GM21786 (cell line): ENCODE results near the gene EPB41L1.

Source experiments
- ATAC-seq: cut with Tn5 transposase; IDR thresholded peaks from one replicate; pipeline ENCODE4 v1.9.1; 2021; ENCODE audit not compliant: unreplicated experiment

EPB41L1 gene

DNA sequence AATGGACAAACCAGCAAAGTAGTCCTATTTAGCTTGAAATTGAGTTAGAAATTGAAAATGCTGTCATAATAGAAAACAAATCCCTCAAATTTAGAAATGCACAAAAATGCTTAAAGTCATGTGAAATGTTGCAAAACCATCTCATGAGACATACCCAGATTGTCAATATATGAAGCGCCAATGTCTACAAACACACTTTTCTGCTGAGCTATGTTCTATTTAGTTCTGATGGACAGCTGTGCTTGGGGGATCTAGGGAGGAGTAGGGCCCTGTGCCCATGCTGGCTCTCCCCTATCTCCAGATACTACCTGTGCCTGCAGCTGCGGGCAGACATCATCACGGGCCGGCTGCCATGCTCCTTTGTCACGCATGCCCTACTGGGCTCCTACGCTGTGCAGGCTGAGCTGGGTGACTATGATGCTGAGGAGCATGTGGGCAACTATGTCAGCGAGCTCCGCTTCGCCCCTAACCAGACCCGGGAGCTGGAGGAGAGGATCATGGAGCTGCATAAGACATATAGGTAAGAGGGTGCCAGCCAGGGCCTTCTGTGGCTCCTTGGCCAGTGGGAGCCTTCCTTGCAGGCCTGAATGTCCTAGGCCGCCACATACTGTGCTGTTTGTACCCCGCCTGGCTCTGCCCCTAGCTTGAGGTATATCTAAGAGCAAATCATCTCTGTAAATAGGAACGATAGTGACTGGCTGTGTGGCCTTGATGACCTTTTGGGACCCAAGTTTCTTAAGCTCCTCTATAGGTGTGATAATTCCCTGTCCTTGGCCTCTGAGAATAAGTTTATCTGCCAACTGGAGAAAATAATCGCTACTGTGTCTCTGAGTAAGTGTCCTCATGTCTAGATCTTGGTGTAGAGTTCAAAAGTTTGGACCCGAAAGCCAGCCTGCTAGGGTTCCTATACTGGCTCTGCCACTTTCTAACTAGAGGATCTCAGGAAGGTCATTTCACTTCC lies 30.6 kb downstream of the EPB41L1 start:
- no peak for ATAC-seq

DNA sequence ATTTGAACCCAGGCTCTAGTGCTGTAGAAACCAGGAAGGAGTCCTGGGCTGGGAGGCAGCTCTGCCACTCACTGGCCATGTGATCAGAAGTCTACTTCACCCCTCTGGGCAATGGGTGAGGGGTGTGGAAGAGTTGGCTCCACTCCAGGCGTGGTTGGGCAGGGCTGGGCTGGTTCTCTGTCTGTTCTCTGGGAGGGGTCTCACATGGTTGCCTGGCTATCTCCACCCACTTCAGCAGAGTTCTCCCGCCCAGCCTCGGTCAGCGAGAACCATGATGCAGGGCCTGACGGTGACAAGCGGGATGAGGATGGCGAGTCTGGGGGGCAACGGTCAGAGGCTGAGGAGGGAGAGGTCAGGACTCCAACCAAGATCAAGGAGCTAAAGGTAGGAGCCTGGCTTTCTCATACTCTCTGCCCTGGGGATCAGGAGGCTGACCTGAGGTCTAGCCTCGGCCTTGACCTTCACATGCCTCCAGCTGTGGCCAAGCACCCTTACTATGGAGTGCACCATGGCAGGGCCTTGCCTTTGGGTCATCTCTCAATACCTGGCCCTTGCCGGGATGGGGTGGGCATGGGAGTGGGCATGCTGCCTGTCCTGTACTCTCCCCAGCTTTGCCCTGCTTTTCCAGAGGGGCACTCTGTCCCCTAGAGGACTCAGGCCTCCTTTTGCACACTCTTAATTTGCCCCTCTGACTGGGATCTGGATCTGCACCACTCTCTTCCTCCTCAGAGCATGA lies 39.6 kb downstream of the EPB41L1 start:
- no peak for ATAC-seq

DNA sequence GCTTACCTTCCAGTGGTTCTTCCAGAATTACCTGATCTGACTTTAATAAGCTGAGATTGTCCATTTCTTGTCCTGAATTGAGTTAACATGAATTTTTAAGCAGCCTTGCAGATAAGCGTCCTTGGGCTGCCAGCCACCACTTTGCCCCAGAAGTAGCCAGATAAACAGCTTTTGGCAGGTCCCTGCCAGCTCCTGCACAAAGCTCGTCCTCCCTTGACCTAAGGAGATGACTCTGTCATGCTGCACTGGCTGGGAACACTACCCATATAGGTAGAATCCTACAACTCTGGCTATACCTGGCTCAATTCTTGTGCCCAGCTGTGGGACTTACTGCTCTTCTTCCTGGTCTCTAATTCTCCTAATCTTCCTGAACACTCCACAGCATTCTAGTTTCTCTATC lies 42.1 kb downstream of the EPB41L1 start:
- no peak for ATAC-seq

DNA sequence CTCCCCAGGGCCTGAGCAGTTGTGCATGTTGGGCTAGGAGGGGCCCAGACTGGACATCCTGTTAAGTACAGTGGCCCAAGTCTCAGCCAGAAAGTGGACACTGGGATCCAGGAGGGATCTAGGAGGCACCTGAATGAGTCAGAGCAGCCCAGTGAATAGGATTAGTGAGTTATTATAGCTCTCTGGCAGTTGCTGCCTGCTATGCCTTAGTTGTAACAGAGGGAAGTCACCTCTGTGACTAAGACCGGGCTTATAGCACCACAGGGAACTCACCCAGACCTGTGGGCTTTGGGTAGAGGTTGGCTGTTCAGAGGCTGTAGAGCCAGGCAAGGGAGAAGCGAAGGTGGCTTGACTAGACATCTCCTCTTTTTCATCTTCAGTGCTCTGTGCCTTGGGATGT lies 42.7 kb downstream of the EPB41L1 start:
- no peak for ATAC-seq

DNA sequence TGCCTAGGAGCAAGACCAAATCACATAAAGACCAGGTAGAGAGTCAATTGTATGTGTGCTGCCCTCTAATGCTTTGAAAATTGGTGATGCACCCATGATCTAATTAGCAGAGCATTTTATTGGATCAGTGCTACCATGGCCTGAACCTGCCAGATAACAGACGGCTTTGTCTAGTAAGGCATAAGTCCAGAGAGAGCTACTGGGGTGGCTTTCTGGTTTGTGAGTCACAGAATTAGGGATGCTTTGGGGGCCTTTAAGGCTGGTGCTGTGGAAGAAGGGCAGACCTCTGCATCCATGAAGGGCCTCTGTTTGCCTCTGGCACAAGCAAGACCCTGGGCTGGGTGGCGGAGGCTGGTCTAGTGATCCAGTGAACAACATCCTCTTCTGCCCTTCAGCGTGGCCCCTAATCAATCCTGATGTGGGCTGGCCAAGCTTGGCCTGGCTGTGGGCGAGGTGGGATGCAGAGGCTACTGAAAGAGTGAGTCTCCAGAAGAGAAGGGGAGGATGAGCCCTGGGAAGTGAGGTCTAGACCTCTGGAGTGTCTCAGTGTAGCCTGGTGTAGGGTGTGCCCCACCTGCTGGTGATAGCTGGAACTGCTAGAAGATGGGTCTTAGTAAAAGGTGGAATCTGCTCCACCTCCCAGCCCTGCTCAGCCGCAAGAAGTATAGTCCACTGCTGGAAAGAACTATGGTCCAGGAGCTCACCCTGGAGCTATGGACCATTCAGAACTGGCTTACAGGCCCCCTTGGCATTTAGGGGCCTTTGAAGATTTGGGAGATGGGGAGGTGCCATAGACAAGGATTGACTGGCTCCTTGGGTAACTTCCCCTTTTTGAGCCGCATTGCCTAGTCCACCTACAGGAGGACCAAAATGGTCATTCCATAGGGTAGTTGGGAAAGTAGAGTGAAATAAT lies 45.1 kb downstream of the EPB41L1 start:
- ATAC-seq: no peak

DNA sequence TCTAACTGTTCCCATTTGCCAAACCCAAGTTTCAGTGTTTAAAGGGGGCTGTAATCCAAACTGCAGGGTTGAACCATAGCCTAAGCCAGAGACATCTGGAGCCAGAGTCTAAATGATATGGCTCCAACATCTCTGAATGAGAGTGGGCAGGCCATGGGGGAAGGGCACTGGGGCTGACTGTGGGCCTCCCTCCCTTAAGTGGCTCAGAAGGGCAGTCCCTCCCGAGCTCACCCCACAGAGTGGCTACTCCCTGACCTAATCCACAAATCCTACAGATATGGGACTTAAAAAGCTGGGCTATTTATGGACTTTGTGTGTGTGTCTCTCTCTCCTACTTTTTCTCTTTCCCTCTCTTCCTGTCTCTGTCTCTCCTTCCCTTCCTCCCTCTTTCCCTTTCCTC lies 45.9 kb downstream of the EPB41L1 start:
- no peak for ATAC-seq

DNA sequence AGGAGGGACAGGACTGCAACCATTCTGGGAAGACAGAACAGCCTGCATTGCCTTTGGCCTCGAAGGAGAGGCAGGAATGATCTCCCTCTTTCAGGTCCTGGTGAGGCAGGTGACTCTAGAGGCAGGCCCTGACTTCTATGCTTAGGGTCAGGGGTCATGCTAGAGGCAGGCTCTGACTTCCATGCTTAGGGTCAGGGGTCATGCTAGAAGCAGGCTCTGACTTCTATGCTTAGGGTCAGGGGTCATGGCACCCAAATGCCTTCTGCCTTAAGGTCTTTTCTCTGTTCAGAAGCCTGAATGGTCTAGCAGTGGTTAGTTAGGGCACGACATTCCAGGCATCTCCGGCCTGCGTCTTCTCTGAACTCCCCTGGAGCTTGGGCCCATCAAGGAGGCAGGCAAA lies 46.7 kb downstream of the EPB41L1 start:
- ATAC-seq: no peak

DNA sequence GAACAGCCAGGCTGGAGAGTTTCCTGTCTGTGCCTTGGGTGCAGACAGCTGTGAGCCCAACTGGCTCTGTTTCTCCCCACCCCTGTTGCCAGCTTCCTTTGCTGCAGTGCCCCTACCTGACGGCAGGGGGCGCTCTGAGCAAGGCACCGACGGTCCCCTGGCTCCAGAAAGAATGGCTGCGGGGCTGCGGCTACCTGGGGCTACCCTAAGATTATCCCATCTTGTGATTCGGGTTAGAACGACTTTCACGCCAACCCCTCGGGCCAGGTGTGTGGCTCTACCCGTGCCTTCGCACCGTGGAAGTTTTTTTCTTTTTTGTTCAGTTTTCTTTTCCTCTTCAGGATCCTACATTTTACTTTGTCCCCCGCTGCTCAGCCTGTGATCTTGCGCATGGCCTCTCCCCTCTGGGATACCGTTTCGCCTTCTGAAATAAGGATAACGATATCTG lies 48.4 kb downstream of the EPB41L1 start:
- no peak for ATAC-seq

DNA sequence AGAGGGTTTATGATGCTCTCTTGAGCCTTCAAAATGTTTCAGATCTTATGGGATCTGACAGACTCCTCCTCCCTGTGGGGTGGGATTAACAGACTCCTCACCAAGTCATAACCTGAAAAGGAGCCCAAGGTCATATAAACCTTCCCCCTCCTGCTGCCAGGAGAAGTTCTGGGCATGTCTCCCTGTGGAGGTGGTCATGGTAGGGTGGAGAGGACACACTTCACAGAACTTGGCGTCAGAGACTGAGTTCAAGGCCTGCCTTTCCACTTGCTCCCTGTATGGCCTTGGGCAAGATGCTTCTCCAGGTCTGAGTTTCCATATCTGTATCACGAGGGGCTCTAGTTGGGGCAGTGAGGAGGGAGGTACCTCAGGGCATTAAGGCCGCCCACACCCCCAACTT lies 49.3 kb downstream of the EPB41L1 start:
- no peak for ATAC-seq

DNA sequence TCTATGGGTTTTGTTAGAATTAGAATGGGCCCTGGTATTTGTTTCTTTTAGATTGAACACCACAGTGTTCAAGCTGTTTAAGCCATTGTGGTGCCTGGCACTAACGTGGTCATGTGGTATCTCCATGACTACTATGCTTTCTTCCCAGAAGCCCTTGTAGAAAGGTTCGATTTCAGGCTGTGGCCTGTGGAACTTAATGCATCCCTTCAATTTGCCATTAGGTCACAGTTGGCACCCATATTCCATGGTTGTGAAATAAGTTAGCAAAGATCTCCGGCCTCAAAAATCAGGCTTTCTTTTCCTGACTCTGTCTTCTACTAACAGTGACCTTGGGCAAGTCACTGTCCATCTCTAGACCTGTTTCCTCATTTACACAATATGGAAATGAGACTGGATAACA lies 50.5 kb downstream of the EPB41L1 start:
- no peak for ATAC-seq

DNA sequence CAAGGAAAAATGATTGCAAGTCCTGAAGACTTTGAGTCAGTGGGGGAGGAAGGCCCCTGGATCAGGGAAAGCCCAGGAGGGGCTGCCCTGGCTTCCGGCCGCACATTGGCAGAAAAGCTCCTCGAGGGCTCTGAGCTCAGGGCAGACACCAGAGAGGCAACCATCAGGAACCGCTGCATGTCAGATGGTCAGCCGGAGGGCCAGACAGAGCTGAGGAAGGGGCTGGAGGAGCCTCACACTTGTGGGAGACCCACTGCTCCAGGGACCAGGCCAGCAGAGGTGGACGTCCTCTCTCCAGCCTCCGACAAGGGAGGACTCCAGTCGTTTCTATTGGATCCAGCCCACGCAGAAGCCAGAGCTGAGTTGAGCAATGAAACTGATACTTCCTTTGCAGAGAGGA lies 51.5 kb downstream of the EPB41L1 start:
- ATAC-seq: no peak

DNA sequence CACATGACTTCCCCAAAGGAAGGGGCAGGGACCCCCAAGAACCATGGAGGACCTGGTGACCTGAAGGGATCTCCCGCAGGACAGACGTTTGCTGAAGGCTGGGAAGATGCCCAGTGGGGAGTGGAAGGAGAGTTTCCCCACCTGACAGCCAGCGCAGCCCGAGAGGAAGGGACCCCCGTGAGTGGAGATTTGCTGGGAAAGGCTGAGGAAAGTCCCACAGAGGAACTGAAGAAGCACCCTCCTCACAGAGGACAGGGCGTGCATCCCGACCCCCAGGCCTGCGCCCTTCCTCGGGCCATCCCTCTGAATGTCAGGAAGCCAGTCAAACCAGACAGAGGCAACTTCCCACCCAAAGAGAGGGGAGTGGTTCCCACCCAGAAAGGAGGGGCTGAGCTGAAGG lies 52.1 kb downstream of the EPB41L1 start:
- no peak for ATAC-seq

DNA sequence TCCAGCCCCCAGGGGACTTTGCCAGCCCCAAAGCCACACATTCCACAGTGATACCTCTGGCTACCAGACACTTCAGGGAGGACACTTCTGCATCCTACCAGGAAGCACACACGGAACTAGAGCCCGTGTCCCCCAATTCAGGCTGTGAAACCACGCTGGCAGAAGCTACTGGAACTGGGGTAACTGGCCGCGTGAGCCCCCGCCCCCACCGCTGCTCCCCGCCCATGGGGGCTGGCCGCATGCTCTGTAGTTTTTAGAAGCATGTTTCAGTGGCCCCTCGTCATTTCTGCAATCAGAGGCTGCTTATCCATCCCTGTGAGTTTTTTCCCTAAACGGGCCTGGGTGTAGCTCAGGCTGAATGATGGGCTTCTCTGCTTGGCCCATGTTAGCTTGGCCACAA lies 53.1 kb downstream of the EPB41L1 start:
- ATAC-seq: no peak

DNA sequence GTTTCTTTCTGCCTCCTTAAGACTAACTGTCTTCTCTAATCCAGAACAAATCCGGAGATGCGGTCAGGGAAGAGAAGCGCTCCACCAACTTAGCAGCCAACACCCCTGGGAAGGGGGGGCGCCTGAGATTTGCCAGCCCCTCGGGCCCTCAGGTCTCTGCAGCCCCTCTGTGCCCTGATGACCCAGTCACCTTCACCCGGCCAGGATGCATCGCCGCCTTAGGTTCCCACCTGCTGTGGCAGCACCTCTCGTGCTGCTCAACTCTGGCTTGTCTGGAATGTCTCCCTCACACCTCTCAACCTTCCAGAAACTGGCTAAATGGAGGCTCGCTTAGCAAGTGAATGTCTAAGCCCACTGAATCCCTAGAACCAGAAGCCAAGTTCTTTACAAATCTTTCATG lies 53.7 kb downstream of the EPB41L1 start:
- no peak for ATAC-seq

DNA sequence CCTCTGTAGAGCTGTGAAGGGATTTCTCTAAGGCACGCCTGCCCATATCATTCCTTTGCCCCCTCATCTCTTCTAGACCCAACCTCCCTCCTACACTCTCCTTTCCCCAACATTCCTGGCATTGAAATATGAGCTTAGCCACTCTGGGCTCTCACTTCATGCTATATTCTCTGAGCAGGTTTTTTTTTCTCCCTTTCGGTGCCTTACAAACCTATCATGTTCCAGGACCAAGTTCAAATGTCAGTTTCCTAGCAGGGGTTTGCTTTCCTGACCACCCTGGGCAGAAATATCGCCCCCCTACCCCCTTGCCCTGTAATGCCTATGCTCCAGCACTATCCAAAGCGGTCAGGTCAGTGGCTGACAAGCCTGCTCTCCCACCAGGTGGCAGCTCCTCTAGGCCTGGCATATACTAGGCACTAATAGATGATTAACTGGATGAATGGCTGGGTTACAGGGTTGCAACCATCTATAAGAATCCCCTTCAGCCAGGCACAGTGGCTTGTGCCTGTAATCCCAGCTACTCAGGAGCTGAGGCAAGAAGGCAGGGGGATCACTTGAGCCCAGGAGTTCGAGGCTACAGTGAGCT lies 56.0 kb downstream of the EPB41L1 start:
- no peak for ATAC-seq

DNA sequence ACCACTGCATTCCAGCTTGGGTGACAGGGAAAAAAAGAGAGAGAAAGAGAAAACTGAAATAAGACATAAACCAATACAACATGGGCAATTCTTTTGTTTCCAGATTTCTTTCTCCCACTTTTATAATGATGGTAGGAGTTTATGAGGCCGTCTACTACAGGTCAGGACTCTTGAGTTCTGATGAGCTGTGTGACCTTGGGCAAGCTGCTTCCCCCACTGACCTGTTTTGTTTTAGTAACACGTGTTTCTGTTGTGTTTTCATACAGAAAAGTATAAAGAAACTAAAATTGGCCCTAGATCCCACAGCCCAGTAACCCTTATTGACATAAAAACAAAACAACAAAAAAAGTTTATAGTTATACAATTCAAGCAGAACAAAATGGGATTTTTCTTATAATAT lies 58.8 kb downstream of the EPB41L1 start:
- ATAC-seq: no peak

DNA sequence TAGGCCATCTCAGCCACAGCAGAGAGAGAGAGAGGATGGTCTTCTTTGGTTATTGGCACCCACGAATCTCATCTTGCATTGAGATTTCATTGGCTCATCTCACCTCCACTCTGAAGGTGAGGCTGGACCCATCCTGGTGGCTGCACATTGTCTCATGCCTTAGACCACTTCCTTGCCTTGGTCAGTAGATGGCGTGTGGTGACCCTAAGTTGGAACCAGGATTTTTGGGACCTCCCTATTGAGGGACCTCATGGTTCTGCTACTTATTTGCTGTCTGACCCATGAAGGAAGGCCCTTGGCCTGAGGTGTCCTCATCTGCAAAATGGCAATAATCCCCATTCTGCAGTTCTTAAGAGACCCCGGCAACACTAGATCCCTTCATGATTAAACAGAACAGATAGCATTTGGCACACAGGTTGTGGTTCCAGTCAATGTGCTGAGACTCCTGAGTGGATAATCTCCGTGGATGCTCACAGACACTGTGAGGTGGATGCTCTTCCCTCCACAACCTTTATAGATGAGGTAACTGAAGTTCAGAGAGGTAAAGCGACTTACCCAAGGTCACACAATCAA lies 60.2 kb downstream of the EPB41L1 start:
- ATAC-seq: no peak

DNA sequence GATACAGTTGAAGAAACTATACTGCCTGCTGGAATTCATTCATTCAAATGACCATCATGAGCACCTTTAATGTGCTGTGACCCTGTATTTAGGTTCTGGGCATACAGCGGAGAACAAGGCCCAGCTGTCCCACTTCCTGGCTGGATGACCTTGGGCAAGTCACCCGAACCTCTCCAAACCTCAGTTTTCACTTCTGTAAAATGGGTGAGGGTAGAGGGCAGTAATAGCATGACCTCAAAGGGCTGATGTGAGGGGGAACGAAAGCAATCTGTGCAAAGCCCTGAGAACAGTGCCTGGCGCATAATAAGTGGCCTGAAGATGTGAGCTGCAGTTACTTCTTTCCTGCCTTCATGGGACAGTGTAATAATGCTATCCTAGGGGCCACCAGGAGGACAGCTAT lies 61.2 kb downstream of the EPB41L1 start:
- no peak for ATAC-seq

DNA sequence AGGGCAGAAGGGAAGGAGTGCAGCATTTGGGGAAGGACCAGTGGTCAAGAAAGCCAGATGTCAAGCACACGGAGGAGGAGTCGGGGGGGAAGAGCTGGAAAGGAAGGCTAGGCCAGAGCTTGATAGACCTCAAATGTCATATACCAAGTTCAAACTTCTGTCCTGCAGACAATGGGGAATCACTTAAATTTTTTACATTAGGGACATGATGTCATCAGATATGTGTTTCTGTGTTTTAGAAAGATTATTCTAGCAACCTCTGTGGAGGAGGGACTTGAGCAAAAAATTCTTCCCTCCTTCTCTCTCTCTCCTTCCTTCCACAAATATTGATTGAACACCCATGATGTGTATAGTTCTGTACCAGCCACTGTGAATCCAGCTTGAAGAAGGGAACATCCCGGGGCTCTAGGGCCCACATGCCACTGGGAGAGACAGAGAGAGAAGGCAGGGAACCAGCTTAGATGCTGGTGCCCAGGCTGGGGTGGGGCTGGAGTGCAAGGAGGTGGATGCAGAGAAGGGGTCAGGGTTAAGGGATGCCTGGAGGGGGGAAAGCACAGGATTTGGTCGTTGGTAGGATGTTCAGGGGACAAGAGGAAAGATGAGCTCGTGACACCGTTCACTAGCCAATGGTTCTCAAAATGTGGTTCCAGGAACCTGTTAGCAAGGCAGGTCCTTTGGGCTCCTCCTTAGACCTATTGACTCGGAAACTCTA lies 61.9 kb downstream of the EPB41L1 start:
- no peak for ATAC-seq

DNA sequence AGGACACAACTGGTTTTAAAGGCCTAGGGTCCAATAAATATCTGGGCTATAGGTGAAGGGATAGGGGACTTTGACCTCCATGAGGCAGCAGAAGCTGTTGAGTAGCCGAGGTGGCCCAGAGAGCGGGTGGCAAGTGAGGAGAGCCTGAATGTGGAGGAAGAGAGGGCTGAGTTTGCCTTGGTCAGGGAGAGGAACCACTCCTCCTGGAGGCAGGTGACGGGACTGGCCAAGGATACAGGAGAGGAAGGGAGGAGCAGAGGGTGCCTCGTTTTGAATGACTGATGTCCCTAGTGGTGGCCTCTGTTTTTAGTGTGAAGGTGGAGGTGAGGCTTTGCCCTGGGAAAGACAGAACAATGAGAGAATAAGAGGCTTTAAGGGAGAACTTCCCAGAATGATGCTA lies 62.7 kb downstream of the EPB41L1 start:
- ATAC-seq: no peak
